PC-9 (cell line): ENCODE measurements around the gene MYOC. TPM values are rescaled to one million over a fixed set of nuclear protein-coding genes. Genes with fewer than 3 reads are reported as not detected.
"Not testable (repeated sequence)": the region's sequence is repeated elsewhere in the genome, so short reads cannot be mapped to it uniquely, and the experiment has no call there.

Experiments
- Bru-seq: library from RNA; stranded (reverse); fragments of 400-500 nt; gene quantifications from one replicate; lab custom pipeline; 2021; lab: Mats Ljungman, UMichigan
- BruChase-seq, 2 experiments: library from RNA; stranded (reverse); fragments of 400-500 nt; gene quantifications; one replicate each; lab custom pipeline; 2021; lab: Mats Ljungman, UMichigan
- BruUV-seq: library from RNA; stranded (reverse); fragments of 400-500 nt; replicated peaks from 2 replicates; lab custom pipeline; 2021; lab: Mats Ljungman, UMichigan
- CTCF ChIA-PET: fragments of 300-600 bp; sonication (Branson Sonifier 250); formaldehyde crosslinking; loops from one replicate; lab custom pipeline; 2022; ENCODE audit warnings: antibody characterized with exemption; lab: Charles Lee
- POLR2A ChIA-PET: fragments of 300-600 bp; sonication (Branson Sonifier 250); formaldehyde crosslinking; loops from one replicate; lab custom pipeline; 2022; ENCODE audit warnings: antibody characterized with exemption; ENCODE audit not compliant: unreplicated experiment; lab: Charles Lee
- DNase-seq, 2 experiments: peaks; one replicate each; pipeline versions ENCODE4 v3.0.0 to v3.0.0-alpha.2; 2015 to 2022; ENCODE audit warnings: mixed read lengths in 1 of 2
- H2AFZ ChIP-seq: fragments of 200-600 bp; sonication (generic); 2 replicates; pipeline ENCODE4 v1.8.1; 2017; ENCODE audit warnings: antibody characterized with exemption
- H3F3A ChIP-seq: fragments of 200-600 bp; sonication (generic); 2 replicates; pipeline ENCODE4 v1.8.1; 2017; ENCODE audit warnings: antibody characterized with exemption, mild to moderate bottlenecking, low read depth; ENCODE audit not compliant: insufficient read depth
- H3K27ac ChIP-seq: fragments of 200-600 bp; sonication (generic); 2 replicates; pipeline ENCODE4 v1.6.1; 2016; ENCODE audit warnings: mixed run types
- H3K27me3 ChIP-seq: fragments of 200-600 bp; sonication (generic); 2 replicates; pipeline ENCODE4 v1.6.1; 2016; ENCODE audit warnings: low read depth, mixed run types; ENCODE audit not compliant: insufficient read depth
- H3K36me3 ChIP-seq: fragments of 200-600 bp; sonication (generic); 2 replicates; pipeline ENCODE4 v1.6.1; 2016; ENCODE audit warnings: low read depth, mixed run types
- H3K4me1 ChIP-seq: fragments of 200-600 bp; sonication (generic); replicated peaks from 2 replicates; pipeline ENCODE4 v1.6.1; 2016; ENCODE audit warnings: mixed run types; ENCODE audit not compliant: insufficient read depth
- H3K4me2 ChIP-seq: fragments of 200-600 bp; sonication (generic); 2 replicates; pipeline ENCODE4 v1.6.1; 2017; ENCODE audit warnings: mixed run types
- H3K4me3 ChIP-seq: fragments of 200-600 bp; sonication (generic); 2 replicates; pipeline ENCODE4 v1.6.1; 2016; ENCODE audit warnings: mixed run types
- H3K79me2 ChIP-seq: fragments of 200-600 bp; sonication (generic); 2 replicates; pipeline ENCODE4 v1.6.1; 2017; ENCODE audit warnings: low read depth, mixed run types
- H3K9me2 ChIP-seq: fragments of 200-600 bp; sonication (generic); 2 replicates; pipeline ENCODE4 v1.8.1; 2017; ENCODE audit warnings: mild to moderate bottlenecking; ENCODE audit not compliant: insufficient read depth
- H3K9me3 ChIP-seq: fragments of 200-600 bp; sonication (generic); 2 replicates; pipeline ENCODE4 v1.8.1; 2016; ENCODE audit warnings: low read depth; ENCODE audit not compliant: insufficient read depth
- H4K20me1 ChIP-seq: fragments of 200-600 bp; sonication (generic); 2 replicates; pipeline ENCODE4 v1.8.1; 2017; ENCODE audit not compliant: insufficient read depth
- EZH2 ChIP-seq: fragments of 200-600 bp; sonication (generic); IDR thresholded peaks from 2 replicates; pipeline ENCODE4 v1.8.0; 2017; ENCODE audit warnings: antibody characterized with exemption, low read depth
- intact Hi-C: fragments of 100-400 bp; cut with micrococcal nuclease; formaldehyde crosslinking; loops from one replicate; pipeline ENCODE4 v1.10.0; 2022; ENCODE audit not compliant: unreplicated experiment
- long read RNA-seq: library from polyadenylated mRNA; stranded (forward); transcript quantifications from one replicate; pipeline ENCODE4 v2.0.0, GENCODE V29; 2022
- total RNA-seq: library from RNA; stranded (reverse); gene quantifications from 2 replicates; pipeline ENCODE4 v1.2.3, GENCODE V29; 2021
- TF ChIP-seq, protein P1 (sequence below): fragments of 200-600 bp; sonication (generic); conservative IDR thresholded peaks from 2 replicates; pipeline ENCODE4 v1.6.1; 2017; ENCODE audit warnings: mixed run types, antibody characterized with exemption, mild to moderate bottlenecking, moderate library complexity

Gene MYOC
- not detected in 2 replicates for total RNA-seq
- not detected for Bru-seq, nascent RNA
- BruChase-seq, experiment 1, labeled RNA remaining after a 2-hour chase, result percentile 7 among the genes with signal in this experiment
- percentile 5 among the genes with signal in this experiment for BruChase-seq, experiment 2, labeled RNA remaining after a 6-hour chase
- long read RNA-seq, result 0 reads

DNA sequence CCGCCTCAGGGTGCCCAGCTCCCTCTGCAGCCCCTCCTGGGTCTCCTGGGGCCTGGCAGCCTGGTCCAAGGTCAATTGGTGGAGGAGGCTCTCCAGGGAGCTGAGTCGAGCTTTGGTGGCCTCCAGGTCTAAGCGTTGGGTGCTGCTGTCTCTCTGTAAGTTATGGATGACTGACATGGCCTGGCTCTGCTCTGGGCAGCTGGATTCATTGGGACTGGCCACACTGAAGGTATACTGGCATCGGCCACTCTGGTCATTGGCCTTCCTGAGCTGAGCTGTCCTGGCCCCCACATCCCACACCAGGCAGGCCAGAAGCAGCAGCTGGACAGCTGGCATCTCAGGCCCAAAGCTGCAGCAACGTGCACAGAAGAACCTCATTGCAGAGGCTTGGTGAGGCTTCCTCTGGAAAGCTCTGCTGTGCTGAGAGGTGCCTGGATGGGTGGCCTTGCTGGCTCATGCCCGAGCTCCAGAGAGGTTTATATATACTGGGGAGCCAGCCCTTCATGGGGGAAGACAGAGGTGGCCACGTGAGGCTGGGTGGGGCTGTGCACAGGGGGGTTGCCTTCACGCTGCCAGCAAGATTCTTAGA lies at the start of gene MYOC:
MYOC (minus strand) TSS at position 455 of the 589 bp plus-strand sequence; CDS start at position 378, 77 bp downstream.
- Histone ChIP-seq H3K27me3 (no peaks in the 10 kb centered on the region), H3K9me3 (no peaks in the 10 kb centered on the region), H2AFZ (no peak within 1 kb of the TSS), H4K20me1 (no peaks in the 10 kb centered on the region), H3K4me1 (no peaks in the 10 kb centered on the region), H3K36me3 (no peaks in the 10 kb centered on the region), H3K79me2 (no peaks in the 10 kb centered on the region), H3K4me2 (no peak within 1 kb of the TSS), H3K9me2 (no peaks in the 10 kb centered on the region), H3F3A (no peaks in the 10 kb centered on the region), H3K4me3 (no peak within 1 kb of the TSS), H3K27ac (no peak within 1 kb of the TSS)
- ChIA-PET POLR2A (no interaction called here), CTCF (no interaction called here)
- TF ChIP-seq EZH2, result no peak
- TF ChIP-seq, protein P1, sequence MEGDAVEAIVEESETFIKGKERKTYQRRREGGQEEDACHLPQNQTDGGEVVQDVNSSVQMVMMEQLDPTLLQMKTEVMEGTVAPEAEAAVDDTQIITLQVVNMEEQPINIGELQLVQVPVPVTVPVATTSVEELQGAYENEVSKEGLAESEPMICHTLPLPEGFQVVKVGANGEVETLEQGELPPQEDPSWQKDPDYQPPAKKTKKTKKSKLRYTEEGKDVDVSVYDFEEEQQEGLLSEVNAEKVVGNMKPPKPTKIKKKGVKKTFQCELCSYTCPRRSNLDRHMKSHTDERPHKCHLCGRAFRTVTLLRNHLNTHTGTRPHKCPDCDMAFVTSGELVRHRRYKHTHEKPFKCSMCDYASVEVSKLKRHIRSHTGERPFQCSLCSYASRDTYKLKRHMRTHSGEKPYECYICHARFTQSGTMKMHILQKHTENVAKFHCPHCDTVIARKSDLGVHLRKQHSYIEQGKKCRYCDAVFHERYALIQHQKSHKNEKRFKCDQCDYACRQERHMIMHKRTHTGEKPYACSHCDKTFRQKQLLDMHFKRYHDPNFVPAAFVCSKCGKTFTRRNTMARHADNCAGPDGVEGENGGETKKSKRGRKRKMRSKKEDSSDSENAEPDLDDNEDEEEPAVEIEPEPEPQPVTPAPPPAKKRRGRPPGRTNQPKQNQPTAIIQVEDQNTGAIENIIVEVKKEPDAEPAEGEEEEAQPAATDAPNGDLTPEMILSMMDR, result no peak
- BruUV-seq, result no TSS peak
- no peak for DNase-seq
- intact Hi-C loops, result no loop called here

DNA sequence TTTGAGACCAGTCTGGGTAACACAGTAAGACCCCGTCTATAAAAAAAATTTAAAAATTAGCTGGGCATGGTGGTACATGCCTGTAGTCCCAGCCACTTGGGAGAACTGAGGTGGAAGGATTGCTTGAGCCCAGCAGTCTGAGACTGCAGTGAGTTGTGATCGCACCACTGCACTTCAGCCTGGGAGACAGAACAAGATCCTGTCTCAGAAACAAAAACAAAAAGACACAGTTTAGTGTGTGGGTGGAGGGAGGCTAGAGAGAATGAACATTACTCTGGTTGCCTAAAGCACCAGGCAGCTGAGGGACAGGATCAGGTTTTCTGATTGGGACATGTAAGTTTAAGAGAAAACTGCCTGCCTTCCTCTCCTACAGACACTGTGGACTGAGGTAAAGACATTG lies 47.0 kb upstream of the MYOC start:
- BruUV-seq, result no TSS peak
- Histone ChIP-seq H3K79me2 (no peaks in the 10 kb centered on the region), H3K9me3 (no peaks in the 10 kb centered on the region), H3K4me2 (no peak overlapping the region), H3K9me2 (no peaks in the 10 kb centered on the region), H3F3A (no peaks in the 10 kb centered on the region), H2AFZ (no peak overlapping the region), H3K4me3 (no peak overlapping the region), H3K36me3 (no peaks in the 10 kb centered on the region), H3K4me1 (no peaks in the 10 kb centered on the region), H4K20me1 (no peaks in the 10 kb centered on the region), H3K27ac (no peak overlapping the region), H3K27me3 (no peaks in the 10 kb centered on the region)
- DNase-seq, result no peak
- POLR2A ChIA-PET, result no interaction called here
- TF ChIP-seq EZH2, result no peak
- TF ChIP-seq, protein P1, result no peak
- intact Hi-C loops, result no loop called here
- CTCF ChIA-PET, result no interaction called here

DNA sequence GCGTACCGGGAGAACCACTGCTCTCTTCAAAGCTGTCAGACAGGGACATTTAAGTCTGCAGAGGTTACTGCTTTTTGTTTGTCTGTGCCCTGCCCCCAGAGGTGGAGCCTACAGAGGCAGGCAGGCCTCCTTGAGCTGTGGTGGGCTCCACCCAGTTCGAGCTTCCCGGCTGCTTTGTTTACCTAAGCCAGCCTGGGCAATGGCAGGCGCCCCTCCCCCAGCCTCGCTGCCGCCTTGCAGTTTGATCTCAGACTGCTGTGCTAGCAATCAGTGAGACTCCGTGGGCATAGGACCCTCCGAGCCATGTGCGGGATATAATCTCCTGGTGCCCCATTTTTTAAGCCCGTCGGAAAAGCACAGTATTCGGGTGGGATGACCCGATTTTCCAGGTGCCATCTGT lies 43.3 kb upstream of the MYOC start:
- H3K9me3 ChIP-seq, CTCF ChIA-PET: not testable (repeated sequence)

DNA sequence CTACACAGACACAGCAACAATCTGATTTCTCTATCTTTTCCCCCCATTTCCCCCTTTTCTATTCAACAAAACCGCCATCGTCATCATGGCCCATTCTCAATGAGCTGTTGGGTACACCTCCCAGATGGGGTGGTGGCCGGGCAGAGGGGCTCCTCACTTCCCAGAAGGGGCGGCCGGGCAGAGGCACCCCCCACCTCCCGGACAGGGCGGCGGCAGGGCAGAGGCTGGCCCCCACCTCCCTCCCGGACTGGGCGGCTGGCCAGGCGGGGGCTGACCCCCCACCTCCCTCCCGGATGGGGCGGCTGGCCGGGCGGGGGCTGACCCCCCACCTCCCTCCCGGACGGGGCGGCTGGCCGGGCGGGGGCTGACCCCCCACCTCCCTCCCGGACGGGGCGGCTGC lies 41.1 kb upstream of the MYOC start:
- CTCF ChIA-PET, BruUV-seq: not testable (repeated sequence)

More for the DNA sequence above, 43.3 kb upstream of the MYOC start:
- H3K27me3 ChIP-seq, intact Hi-C loops, BruUV-seq, H3K9me2 ChIP-seq, H3F3A ChIP-seq, POLR2A ChIA-PET, H3K4me2 ChIP-seq, H3K4me3 ChIP-seq, DNase-seq, H3K79me2 ChIP-seq, H2AFZ ChIP-seq, H3K27ac ChIP-seq, H3K36me3 ChIP-seq, H3K4me1 ChIP-seq, H4K20me1 ChIP-seq: not testable (repeated sequence)

More for the DNA sequence above, 41.1 kb upstream of the MYOC start:
- H3K4me3 ChIP-seq, H3F3A ChIP-seq, POLR2A ChIA-PET, intact Hi-C loops, H4K20me1 ChIP-seq, H3K27me3 ChIP-seq, DNase-seq, H2AFZ ChIP-seq, H3K4me1 ChIP-seq, H3K9me3 ChIP-seq, H3K4me2 ChIP-seq, H3K79me2 ChIP-seq, H3K36me3 ChIP-seq, H3K27ac ChIP-seq, H3K9me2 ChIP-seq: not testable (repeated sequence)
